CD4-positive, CD25-positive, alpha-beta regulatory T cell (primary cell): ENCODE results near the gene ALPL. TPM values are rescaled to one million over a fixed set of nuclear protein-coding genes. Genes with fewer than 3 reads are reported as not detected.
A peak's percentile ranks its signal among the peaks of the same experiment; 100 is the strongest.

Source experiments
- ATAC-seq, 2 donors: fragments of 150-1000 bp; cut with Tn5 transposase; one replicate each; pipeline ENCODE4 v1.10.0; 2021; ENCODE audit warnings: low read depth in 2 of 2, moderate number of reproducible peaks in 2 of 2, moderate library complexity in 1 of 2
- DNase-seq, 3 donors: peaks; one replicate each; pipeline versions ENCODE4 v3.0.0 to v3.0.0-alpha.2; 2012 to 2022; ENCODE audit warnings: mixed read lengths in 1 of 3
- H3K27ac ChIP-seq: one replicate; pipeline ENCODE4 v1.7.0; 2013; ENCODE audit warnings: mild to moderate bottlenecking, low read length; ENCODE audit not compliant: insufficient read depth, poor library complexity, severe bottlenecking
- H3K27me3 ChIP-seq: one replicate; pipeline ENCODE4 v1.7.0; 2013; ENCODE audit warnings: low read length; ENCODE audit not compliant: control insufficient read depth, insufficient read depth
- H3K36me3 ChIP-seq: one replicate; pipeline ENCODE4 v1.7.0; 2013; ENCODE audit warnings: mild to moderate bottlenecking, low read length, moderate library complexity; ENCODE audit not compliant: control insufficient read depth, insufficient read depth
- H3K4me1 ChIP-seq: 2 replicates; pipeline ENCODE4 v1.7.0; 2013; ENCODE audit warnings: mild to moderate bottlenecking, low read length; ENCODE audit not compliant: insufficient read depth, control insufficient read depth, poor library complexity, severe bottlenecking
- H3K4me3 ChIP-seq: one replicate; pipeline ENCODE4 v1.7.0; 2013; ENCODE audit warnings: low read depth, mild to moderate bottlenecking, low read length, moderate library complexity
- H3K9me3 ChIP-seq, 2 experiments: 1 replicate in 1 of 2; 2 replicates in 1 of 2; pipeline ENCODE4 v1.7.0; 2013; ENCODE audit warnings: low read length in 2 of 2, mild to moderate bottlenecking in 1 of 2, moderate library complexity in 1 of 2; ENCODE audit not compliant: control insufficient read depth in 2 of 2
- H3K27ac Mint-ChIP-seq, 3 donors: one replicate each; pipeline ENCODE4 v1.8.0; 2020 to 2022; ENCODE audit warnings: mild to moderate bottlenecking in 3 of 3, mixed read lengths in 3 of 3, moderate library complexity in 2 of 3
- H3K27me3 Mint-ChIP-seq: one replicate; pipeline ENCODE4 v1.8.0; 2022; ENCODE audit warnings: mild to moderate bottlenecking, mixed read lengths
- H3K36me3 Mint-ChIP-seq: one replicate; pipeline ENCODE4 v1.8.0; 2020; ENCODE audit warnings: mixed read lengths
- H3K4me1 Mint-ChIP-seq, 4 donors: one replicate each; pipeline ENCODE4 v1.8.0; 2020 to 2022; ENCODE audit warnings: mixed read lengths in 4 of 4, mild to moderate bottlenecking in 1 of 4
- H3K4me3 Mint-ChIP-seq, 4 donors: one replicate each; pipeline ENCODE4 v1.8.0; 2020 to 2022; ENCODE audit warnings: mild to moderate bottlenecking in 4 of 4, mixed read lengths in 4 of 4, moderate library complexity in 3 of 4
- H3K9me3 Mint-ChIP-seq, 7 donors: one replicate each; pipeline ENCODE4 v1.8.0; 2020 to 2022; ENCODE audit warnings: mixed read lengths in 7 of 7, mild to moderate bottlenecking in 3 of 7, moderate library complexity in 2 of 7
- polyA plus RNA-seq, 4 donors: library from polyadenylated mRNA; unstranded; fragments of 300-500 nt; fragmentation: Illumina TruSeq; gene quantifications; one replicate each; pipeline ENCODE4 v1.2.3, GENCODE V29; 2021
- total RNA-seq: library from RNA; stranded (reverse); gene quantifications from one replicate; pipeline ENCODE4 v1.2.3, GENCODE V29; 2022

ALPL gene
- total and polyA plus RNA-seq, 5 donors from 2014 or later, result not detected

- ATAC-seq (no peak), DNase-seq (no peak)
- Mint-ChIP-seq H3K27ac (peak overlapping the region in 1 of 3 donors; percentile 26), H3K4me3 (no peak overlapping the region), H3K36me3 (no peaks in the 10 kb centered on the region), H3K4me1 (no peaks in the 10 kb centered on the region), H3K27me3 (peaks cover 4% of the 10 kb centered on the region), H3K9me3 (no peaks in the 10 kb centered on the region)
- Histone ChIP-seq H3K4me1 (no peaks in the 10 kb centered on the region), H3K27ac (no peak overlapping the region), H3K4me3 (no peak overlapping the region), H3K27me3 (no peaks in the 10 kb centered on the region), H3K9me3 (no peaks in the 10 kb centered on the region), H3K36me3 (no peaks in the 10 kb centered on the region)
Measured at GRCh38 chr1:21525340-21525717, 16.1 kb downstream of the ALPL start.

- Mint-ChIP-seq H3K27ac (peak overlapping the region in 1 of 3 donors; percentile 56), H3K9me3 (no peaks in the 10 kb centered on the region), H3K27me3 (peaks cover 9% of the 10 kb centered on the region), H3K4me1 (no peaks in the 10 kb centered on the region), H3K36me3 (no peaks in the 10 kb centered on the region), H3K4me3 (no peak overlapping the region)
- H3K36me3 ChIP-seq, result no peaks in the 10 kb centered on the region
- H3K4me3 ChIP-seq, result no peak overlapping the region
- DNase-seq (no peak), ATAC-seq (no peak)
- H3K27ac ChIP-seq, result no peak overlapping the region
- no peaks in the 10 kb centered on the region for H3K4me1 ChIP-seq
- no peaks in the 10 kb centered on the region for H3K27me3 ChIP-seq
- no peaks in the 10 kb centered on the region for H3K9me3 ChIP-seq
Measured at GRCh38 chr1:21526441-21526840, 17.2 kb downstream of the ALPL start.

DNA sequence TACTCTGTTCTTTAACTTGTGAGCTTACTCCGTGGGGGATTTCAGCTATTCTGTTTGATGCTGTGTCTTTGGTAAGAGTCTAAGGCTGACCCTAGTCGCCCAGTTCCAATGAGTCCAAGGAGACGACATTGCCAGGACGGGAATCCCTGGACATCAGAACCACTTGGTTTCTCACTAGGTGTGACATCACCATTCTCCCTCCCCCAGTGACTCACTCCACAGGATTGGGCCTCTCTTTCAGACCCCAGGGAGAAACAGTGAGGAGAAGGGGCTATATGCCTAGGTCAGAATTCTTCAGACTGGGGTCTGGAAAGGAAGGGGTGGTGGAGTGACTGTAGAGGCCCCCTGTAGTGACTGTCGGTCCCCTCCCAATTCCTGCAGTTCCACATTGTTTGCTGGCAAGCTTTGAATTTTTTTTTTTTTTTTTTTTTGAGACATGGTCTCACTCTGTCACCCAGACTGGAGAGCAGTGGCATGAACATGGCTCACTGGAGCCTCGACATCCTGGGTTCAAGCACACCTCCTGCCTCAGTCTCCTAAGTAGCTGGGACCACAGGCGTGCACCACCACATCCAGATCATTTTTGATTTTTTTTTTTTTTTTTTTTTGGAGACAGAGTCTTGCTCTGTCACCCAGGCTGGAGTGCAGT is 21.3 kb downstream of the ALPL start:
- DNase-seq, result no peak
- H3K27me3 ChIP-seq, result no peaks in the 10 kb centered on the region
- H3K9me3 ChIP-seq, result no peaks in the 10 kb centered on the region
- H3K27ac ChIP-seq, result no peak overlapping the region
- ATAC-seq, result no peak
- H3K9me3 Mint-ChIP-seq, result peaks cover 0 to 2% (median 0%) of the 10 kb centered on the region in 7 donors
- no peaks in the 10 kb centered on the region for H3K4me1 ChIP-seq
- H3K4me3 ChIP-seq, result no peak overlapping the region
- no peaks in the 10 kb centered on the region for H3K4me1 Mint-ChIP-seq
- peaks cover 13% of the 10 kb centered on the region for H3K27me3 Mint-ChIP-seq
- peak overlapping the region in 1 of 3 donors; percentile 52 for H3K27ac Mint-ChIP-seq
- no peaks in the 10 kb centered on the region for H3K36me3 Mint-ChIP-seq
- H3K36me3 ChIP-seq, result no peaks in the 10 kb centered on the region
- H3K4me3 Mint-ChIP-seq, result no peak overlapping the region

GRCh38 chr1:21531241-21531640 is 22.0 kb downstream of the ALPL start:
- Mint-ChIP-seq H3K27ac (peak overlapping the region in 1 of 3 donors; percentile 30), H3K4me3 (no peak overlapping the region), H3K36me3 (no peaks in the 10 kb centered on the region), H3K4me1 (no peaks in the 10 kb centered on the region), H3K9me3 (peaks cover 0 to 2% (median 0%) of the 10 kb centered on the region in 7 donors), H3K27me3 (peaks cover 13% of the 10 kb centered on the region)
- no peaks in the 10 kb centered on the region for H3K36me3 ChIP-seq
- no peaks in the 10 kb centered on the region for H3K9me3 ChIP-seq
- H3K27me3 ChIP-seq, result no peaks in the 10 kb centered on the region
- no peak overlapping the region for H3K27ac ChIP-seq
- no peak for DNase-seq
- no peak for ATAC-seq
- H3K4me1 ChIP-seq, result no peaks in the 10 kb centered on the region
- H3K4me3 ChIP-seq, result no peak overlapping the region

GRCh38 chr1:21532496-21532895 is 23.3 kb downstream of the ALPL start:
- ATAC-seq (no peak), DNase-seq (no peak)
- Mint-ChIP-seq H3K27me3 (peaks cover 13% of the 10 kb centered on the region), H3K9me3 (peaks cover 0 to 2% (median 0%) of the 10 kb centered on the region in 7 donors), H3K36me3 (no peaks in the 10 kb centered on the region), H3K4me3 (no peak overlapping the region), H3K27ac (no peak overlapping the region), H3K4me1 (no peaks in the 10 kb centered on the region)
- no peaks in the 10 kb centered on the region for H3K36me3 ChIP-seq
- no peaks in the 10 kb centered on the region for H3K9me3 ChIP-seq
- no peaks in the 10 kb centered on the region for H3K27me3 ChIP-seq
- no peak overlapping the region for H3K4me3 ChIP-seq
- H3K4me1 ChIP-seq, result no peaks in the 10 kb centered on the region
- H3K27ac ChIP-seq, result no peak overlapping the region

DNA sequence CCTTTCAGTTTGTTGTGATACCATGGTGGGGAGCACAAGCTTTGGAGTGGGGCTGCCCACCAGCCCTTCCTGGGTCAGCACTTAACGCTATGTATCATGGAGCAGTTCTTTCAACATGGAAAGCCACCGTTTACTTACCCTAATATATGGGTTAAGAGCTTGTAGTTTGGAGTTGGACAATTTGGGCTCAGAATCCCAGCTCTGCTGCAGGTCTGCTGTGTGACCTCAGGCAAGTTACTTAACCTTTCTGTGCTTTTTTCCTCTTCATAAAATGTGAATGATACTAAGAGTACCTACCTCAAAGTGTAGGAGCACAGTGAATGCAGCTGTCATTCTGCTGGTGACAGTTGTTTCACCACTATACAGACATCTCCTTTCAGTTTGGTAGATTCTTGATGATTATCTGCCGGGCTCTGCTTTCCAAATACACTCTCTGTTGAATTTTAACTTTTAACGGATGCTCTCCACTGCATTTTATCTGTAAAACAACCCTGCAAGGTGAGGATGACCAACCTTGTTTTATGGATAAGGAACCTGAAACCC is 23.8 kb downstream of the ALPL start:
- DNase-seq (no peak), ATAC-seq (no peak)
- Mint-ChIP-seq H3K36me3 (no peaks in the 10 kb centered on the region), H3K27ac (no peak overlapping the region), H3K9me3 (peaks cover 0 to 2% (median 0%) of the 10 kb centered on the region in 7 donors), H3K27me3 (peaks cover 13% of the 10 kb centered on the region), H3K4me3 (no peak overlapping the region), H3K4me1 (no peaks in the 10 kb centered on the region)
- Histone ChIP-seq H3K27ac (no peak overlapping the region), H3K9me3 (no peaks in the 10 kb centered on the region), H3K27me3 (no peaks in the 10 kb centered on the region), H3K36me3 (no peaks in the 10 kb centered on the region), H3K4me3 (no peak overlapping the region), H3K4me1 (no peaks in the 10 kb centered on the region)

GRCh38 chr1:21534146-21534545 is 24.9 kb downstream of the ALPL start:
- Histone ChIP-seq H3K4me3 (no peak overlapping the region), H3K4me1 (no peaks in the 10 kb centered on the region), H3K27ac (no peak overlapping the region), H3K27me3 (no peaks in the 10 kb centered on the region), H3K36me3 (no peaks in the 10 kb centered on the region), H3K9me3 (no peaks in the 10 kb centered on the region)
- peaks cover 0 to 2% (median 0%) of the 10 kb centered on the region in 7 donors for H3K9me3 Mint-ChIP-seq
- H3K36me3 Mint-ChIP-seq, result no peaks in the 10 kb centered on the region
- no peaks in the 10 kb centered on the region for H3K4me1 Mint-ChIP-seq
- H3K4me3 Mint-ChIP-seq, result no peak overlapping the region
- DNase-seq (no peak), ATAC-seq (no peak)
- H3K27ac Mint-ChIP-seq, result no peak overlapping the region
- H3K27me3 Mint-ChIP-seq, result peaks cover 16% of the 10 kb centered on the region
